HG03025 (cell line): ENCODE measurements around the gene SNX30.

ENCODE experiments used
- ATAC-seq: cut with Tn5 transposase; IDR thresholded peaks from one replicate; pipeline ENCODE4 v1.9.1; 2021; ENCODE audit warnings: mild to moderate bottlenecking, moderate library complexity; ENCODE audit not compliant: unreplicated experiment, low FRiP score

SNX30 gene

DNA sequence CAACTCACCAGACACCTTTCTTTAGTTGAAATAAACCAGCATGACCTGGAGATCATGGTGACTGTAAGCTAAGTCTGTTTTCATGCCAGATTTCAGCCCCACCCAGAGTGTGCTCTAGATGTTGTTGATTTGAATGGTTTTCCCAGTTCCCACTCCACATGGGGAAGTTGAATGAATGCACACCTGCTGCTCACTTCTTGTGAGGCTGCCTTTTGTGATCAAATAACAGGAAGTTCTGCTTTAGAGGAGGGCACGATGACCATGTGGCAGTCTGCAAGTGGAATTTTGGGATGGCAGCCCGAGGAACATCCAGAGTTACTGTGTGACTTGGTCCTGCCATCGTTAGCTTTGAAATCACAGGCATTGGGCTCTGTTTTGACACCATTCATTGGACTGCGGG lies 121.5 kb downstream of the SNX30 start:
- no peak for ATAC-seq

DNA sequence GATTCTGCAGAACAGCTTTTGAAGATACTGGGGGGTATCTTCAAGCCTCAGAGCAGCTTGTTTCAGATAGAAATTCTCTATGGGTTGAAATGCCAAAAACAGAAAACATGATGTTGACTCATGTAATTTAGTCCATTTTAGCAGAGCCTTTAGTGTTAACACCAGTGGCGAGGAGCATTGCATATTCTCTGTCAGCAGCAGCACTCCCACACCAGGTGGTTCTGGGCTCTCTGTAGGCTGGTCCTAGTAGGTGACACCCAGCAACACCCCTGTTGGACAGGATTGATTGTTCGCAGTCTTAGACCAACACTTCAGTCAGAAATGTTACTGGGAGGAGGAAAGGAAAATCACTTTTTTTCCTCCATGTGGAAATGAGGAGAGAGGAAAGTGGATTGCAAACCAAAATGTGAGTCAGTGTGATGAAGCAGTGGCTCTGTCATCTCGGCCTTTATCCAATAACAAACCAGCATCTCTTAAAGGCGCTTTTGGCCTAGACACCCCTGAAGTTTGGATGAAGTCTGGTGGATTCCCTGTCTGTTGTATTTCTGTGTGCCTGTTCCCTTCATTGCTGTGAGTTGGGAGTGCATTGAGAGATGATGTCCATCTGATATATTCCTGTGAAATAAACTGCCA lies 123.3 kb downstream of the SNX30 start:
- no peak for ATAC-seq

DNA sequence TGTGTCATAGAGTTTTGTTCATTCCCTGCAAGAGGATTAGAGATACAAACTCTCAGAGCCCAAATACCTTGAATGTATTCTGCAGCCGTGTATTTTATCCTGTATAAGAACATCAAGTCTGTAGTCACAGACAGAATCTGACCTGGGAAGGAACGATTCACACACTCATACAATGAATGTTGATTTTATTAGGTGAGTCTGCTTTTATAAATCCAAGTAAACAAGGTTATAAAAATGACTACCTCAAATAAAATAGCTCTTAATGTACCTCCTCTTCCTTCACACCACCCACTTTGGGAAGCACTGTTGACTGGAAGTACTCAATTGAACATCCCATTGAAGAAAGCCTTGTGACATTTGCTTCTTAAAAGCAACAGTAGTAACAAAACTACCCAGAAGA lies 128.2 kb downstream of the SNX30 start:
- ATAC-seq, result no peak

DNA sequence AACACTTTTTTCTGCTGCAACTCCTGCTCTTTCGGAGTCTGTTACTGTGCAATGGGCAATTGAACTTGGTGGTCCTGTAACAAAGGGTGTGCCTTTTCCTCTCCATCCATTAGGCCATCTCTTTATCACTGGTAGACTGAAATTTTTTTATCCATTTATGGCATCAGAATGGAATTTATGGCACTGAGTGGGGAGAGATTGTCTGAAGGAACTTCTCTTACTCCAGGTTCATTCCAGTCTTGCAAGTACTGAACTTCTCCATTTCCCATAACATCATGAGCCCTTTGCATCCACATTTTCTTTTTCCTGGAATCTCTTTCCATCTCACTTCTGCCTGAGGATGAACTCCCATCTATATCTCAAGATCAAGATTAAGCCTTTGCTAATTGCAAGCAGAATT lies 130.1 kb downstream of the SNX30 start:
- ATAC-seq, result no peak

DNA sequence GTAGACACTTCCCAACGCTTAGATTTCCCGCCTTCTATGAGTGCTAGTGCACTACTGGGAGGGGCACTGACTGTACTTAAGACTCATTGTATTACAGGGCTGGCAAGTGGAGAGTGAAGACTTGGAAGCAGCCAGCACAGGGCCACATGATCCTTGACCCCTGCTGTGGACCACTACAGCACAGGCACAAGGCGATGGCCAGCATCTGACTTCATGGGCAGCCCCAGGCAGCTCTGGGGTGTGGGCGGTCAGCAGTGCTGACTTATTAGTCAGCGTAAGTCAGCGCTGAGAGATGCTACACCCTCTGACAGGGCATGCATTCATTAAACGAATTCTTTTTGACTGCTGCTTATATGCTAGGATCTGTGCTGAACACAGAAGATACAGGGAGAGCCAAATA lies 130.8 kb downstream of the SNX30 start:
- ATAC-seq, result no peak

DNA sequence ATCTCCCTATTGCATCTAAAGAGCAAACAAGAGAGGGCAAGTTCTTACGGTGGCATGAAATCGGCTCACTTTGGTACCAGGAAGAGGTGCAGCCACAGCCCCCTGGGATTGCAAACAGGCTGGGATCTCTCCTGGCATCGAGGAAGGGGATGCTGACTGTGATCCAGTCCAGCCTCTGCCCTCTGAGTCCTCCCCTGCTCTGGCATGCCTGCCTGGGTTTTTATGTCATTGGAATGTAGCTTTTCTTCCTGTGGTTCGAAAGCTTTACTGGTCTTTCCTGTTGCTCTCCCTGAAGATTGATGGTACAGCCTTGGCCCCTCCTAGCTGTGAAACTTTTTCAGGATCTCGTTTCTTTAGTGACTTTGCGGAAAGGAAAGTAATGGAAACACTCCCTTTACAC lies 133.5 kb downstream of the SNX30 start:
- no peak for ATAC-seq

DNA sequence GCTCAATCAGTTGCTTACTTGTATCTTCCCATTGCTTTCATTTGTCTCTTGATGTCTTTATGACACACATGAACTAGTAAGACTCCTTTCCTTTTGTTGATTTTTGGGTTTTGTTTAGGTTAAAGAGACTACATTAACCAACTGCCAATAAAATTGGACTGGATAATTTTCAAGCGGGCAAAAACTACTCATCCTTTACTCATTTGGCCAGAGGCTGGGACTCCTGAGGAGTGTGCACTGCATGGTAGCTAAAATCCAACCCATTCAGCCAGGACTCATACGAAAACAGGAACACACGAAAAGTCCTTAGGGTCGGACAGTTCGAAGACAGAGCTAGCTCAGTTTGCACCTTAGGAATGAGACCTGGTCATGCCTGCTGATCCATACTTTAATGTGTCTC lies 134.2 kb downstream of the SNX30 start:
- ATAC-seq, result no peak

DNA sequence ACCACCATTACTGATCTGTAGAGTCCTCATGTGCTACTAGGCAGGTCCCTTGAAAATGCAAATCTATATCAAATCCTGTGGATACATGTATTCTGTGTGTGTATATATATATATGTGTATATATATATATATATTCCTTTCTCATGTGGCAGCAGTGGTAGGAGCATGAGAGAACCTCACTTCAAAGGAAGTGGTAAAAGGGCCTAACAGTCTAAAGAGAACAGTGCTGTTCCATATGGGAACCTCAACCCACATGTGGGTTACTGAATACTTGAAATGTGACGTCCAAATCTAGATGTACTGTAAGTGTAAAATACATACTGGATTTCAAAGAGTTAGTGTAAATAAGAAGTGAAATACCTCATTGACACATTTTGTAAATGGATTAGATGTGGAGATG lies 134.8 kb downstream of the SNX30 start:
- ATAC-seq, result no peak

DNA sequence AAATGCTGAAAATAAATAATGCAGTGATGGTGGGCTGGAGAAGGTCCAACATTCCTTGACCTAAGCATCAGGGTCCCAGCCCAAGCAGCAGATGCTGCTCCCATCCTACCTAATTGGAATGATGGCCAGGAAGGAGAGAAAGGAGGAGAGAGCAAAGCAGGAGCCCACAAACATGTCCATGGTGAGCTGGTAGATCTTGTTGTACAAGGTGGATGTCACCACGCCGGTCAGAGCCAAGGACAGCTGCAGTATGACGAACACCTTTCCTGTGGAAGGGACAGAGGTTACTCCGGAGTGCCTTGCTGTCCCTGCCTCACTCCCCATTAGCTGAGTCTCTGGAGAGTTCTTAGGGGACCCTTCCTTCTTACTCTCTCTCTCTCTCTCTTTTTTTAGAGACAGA lies 135.8 kb downstream of the SNX30 start:
- ATAC-seq, result no peak

DNA sequence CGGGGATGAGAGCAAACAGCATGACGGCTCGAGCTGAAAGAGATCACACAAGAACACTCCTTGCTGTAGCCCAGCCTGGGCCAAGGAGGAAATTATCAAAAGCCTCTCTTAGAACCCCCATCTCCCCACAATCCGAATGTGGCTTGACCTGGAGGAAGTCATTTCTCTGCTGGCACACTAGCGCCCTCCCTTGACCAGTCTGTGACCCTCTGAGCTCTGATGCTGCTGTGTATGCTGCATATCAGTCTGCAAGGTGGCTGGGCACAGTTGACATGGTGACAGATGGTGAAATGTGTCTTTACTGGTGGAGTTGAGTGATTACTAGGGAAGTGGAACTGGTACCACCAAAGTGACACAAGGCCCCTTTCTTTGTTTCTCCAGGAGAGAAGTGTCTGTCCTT lies 136.8 kb downstream of the SNX30 start:
- no peak for ATAC-seq

DNA sequence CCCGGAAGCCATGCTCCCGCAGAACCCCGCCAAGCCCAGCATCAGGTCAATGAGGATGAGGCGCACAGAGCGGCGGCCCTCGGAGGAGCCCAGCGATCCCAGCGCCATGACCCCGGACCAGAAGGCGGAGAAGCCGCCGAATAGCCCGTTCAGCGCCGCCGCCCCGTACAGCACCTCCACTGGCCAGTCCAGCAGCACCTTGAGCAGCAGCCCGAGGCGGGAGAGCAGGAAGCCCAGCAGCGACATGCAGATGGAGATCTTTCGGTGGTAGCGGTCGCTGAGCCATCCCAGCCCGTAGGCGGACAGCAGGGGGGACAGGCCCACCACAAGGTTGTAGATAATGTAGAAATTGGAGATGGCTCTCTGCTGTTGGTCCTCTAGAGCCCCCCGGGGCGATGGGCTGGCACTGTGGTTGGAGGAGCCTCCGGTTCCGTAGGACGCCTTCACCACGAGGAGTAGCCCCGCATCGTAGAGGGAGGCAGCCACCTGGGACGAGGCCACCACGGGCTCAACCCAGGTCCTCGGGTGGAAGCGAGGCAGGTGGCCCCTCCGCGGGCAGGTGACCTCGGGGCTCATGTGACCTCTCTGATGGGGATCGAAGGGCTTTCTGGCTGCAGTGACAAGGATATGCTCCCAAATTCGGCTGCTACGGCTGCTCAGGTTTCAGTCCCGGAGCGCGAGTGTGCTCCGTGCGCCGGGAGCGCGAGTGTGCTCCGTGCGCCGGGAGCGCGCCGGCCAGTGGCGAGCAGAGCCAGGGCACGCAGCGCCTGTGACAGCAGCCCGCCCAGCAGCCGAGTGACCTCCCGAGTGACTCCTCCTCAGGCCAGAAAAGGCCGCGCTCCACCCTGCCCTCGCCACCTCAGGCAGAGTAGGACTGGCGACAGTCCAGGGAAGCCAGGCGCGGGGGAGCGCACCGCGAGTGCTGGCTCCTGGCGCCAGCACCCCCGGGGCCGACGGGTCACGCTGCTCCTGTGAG lies 139.8 kb downstream of the SNX30 start, which contains the start of gene SLC46A2:
TSS of gene SLC46A2 (minus strand) at position 771 of the 976 bp plus-strand sequence. CDS start at position 576, 195 bp downstream.
- no peak for ATAC-seq

DNA sequence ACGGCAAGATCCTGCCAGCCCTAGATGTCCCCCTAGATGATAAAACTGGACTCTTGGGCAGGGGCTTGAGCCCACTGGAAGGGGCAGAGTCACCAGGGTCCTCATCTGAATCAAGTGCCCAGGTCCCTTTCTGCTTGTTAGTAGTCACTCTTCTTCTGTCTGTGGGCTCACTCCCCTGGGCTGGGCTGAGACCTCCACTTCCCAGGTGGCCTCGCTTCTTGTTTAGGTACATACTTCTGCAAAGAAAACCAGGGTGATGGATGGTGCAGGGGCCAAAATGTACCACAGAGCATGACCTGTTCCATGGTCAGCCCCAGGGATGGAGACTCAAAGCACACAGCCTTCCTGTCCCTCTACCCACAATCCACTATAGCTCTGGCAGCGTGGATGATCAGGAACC lies 141.0 kb downstream of the SNX30 start:
- no peak for ATAC-seq

DNA sequence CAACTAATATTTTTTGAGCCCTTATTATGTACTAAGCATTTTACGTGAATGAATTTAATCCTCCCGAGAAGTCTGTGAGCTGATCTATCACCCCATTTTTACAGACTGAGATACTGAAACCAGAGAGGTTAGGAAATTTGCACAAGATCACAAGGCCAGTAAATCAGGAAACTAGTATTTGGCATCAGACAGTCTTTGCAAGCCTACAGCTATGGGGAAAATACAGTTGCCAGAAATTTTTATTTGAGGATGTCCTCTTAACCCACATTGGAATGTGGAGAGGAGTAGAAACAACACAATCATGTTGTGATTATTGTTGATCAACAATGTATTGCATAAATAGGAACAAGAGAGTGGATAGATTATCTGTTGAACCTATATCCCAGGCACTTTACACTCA lies 142.4 kb downstream of the SNX30 start:
- ATAC-seq, result no peak

DNA sequence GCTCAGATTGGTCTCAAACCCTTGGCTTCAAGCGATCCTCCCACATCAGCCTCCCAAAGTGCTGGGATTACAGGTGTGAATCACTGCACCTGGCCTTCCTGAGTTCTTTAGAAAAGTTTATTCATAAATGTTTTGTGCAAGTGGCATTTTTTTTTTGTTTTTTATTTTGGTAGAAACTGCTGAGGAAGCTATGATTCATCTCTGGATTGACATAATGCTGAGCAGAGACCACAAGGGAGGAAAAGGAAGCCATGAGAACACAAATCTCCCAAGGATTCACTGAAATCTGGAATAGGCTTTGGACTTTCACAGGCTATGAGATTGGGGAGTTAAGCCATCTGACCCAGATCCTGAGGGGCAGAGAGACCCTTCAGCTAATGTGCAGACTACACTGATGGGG lies 143.5 kb downstream of the SNX30 start:
- no peak for ATAC-seq

DNA sequence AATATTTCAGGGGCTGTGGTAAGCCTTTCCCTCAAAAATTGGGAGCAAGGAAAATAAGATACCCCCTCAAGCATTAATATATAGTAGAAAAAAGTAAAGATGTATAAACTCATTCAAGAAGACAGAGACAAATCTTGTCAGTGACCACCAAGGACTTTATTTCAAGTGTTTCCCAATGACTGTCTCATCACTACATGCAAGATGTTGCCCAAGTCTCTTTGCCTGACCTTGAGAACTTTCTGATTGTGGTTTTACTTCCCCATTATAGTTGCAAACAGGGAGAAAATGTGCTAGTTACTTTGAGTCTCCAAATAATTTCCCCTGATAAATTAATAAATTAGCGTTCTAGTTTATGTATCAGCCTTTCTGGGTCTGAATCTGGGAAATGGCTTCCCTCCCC lies 144.1 kb downstream of the SNX30 start:
- no peak for ATAC-seq

DNA sequence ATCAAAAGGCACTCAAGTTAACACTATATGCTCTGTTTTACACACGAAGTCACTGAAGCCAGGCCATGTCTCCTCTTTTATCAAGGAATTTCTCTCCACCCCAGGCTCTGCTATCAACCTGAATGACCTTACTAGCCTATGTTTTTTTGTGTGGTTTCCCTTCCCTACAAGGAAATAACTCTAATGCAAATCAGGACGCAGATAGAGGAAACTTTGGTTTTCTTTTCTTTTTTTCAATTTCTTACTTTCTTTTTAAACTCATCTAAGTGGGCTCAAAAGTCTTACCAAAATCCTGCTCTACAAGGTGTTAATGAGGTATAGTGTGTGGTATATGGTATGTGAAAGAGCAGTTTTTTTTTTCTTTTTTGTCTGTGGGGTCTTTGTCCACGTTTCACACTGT lies 145.6 kb downstream of the SNX30 start:
- no peak for ATAC-seq

DNA sequence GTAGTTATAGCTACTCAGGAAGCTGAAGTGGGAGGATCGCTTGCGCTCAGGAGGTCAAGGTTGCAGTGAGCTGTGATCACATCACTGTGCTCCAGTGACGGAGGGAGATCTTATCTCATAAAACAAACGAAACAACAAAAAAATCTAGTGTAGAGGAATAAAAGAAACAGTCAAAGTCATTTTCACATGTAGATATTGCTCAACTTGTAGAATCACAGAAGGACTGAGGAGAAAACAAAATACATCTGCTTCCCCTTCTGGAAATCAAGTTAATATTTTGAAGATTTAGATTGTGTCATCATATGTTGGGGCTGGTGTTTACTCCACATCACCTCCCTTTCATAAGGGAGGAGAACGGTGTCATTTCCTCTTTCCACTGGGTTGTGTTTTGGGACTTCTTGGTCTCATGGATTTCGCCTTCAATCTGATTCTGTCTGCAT lies 148.3 kb downstream of the SNX30 start:
- no peak for ATAC-seq

DNA sequence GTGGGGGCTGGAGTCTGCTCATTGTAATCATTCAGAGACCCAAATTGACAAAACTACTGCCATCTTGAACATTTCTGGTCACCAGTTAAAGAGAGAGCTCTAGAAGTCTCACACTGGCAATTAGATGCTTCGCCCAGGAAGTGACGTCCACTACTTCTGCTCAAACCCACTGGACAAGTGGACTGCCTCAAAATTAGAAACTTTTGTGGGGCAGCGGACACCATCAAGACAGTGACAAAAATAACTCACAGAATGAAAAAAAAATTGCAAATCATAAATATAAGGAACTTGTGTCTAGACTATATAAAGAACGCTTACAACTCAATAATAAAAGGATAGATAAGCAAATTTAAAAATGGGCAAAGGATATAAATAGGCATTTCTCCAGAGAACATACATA lies 149.9 kb downstream of the SNX30 start:
- ATAC-seq, result no peak

DNA sequence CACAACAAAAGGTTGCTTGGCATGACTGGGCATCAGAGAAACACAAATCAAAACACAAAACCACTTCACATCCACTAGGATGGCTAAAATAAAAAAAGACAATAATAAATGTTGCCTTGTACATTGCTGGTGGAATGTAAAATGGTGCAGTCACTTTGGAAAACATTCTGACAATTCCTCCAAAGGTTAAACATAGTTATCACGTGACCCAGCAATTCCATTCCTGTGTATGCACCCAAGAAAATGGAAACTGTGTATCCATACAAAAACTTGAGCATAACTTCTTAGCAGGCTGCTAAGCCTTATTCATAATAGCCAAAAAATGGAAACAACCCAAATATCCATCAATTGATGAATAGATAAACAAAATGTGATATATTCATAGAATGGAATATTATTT lies 150.3 kb downstream of the SNX30 start:
- no peak for ATAC-seq

DNA sequence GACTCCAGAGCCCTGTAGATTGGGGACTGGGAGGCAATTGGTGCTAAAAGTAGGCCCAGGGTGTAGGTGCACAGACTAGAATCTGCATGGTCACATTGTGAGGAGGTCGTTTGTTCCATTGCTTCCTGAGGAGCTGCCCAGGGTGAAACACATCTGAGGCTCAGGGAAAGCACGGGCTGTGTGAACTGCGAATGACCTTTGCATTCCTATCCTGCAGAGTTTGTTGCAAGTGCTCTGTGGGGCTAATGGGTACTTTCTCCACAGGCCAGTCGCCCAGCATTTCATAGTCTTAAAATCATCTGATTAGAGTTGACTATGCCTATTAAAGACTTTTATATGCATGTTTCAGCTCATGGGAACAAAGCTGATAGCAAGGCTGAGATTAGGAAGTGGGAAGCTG lies 154.5 kb downstream of the SNX30 start:
- ATAC-seq, result no peak

DNA sequence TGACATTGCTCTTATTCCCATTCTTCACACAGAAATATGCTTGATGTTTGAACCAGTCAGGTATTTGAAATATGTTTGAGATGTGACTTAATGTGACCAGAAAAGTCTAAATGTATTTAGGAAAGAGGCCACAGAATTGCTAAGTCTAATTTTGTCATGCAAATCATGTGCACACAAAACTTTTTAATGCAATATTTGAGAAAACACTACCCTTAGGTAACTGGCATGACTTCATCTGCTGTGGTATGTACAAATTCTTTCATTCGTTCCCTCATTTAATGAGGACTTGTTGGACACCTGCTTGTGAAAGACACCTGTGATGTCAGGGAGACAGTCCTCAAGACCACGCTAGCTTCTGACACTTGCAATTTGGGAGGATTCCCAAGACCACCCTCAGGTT lies 161.2 kb downstream of the SNX30 start:
- no peak for ATAC-seq

DNA sequence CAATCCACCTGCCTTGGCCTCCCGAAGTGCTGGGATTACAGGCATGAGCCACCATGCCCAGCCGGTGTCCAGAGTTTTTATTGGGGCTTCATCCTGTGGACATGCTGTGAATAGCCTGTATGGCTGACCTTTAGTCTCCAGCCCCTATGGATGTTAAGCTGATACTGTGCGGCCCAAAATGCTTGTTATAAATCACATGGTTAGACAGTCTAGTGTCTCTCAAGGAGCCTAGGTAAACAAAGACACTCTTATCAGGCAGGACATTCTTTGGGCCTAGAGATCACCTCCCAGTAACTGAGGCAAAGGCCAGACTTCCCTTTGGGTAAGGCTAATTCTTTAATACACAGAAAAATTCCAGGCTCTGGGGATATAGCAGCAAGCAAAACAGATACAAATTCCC lies 162.1 kb downstream of the SNX30 start:
- no peak for ATAC-seq
